Body of pancreas (tissue), 4 donors: ENCODE data around the gene LMX1A. TPM values are rescaled to one million over a fixed set of nuclear protein-coding genes. Genes with fewer than 3 reads are reported as not detected.

Experiments
- ATAC-seq: fragments of 150-250 bp; one replicate; pipeline ENCODE4 v1.9.1; 2016
- DNase-seq, 4 donors: peaks; one replicate each; pipeline ENCODE4 v3.0.0-alpha.2; 2019
- H3K27ac ChIP-seq, 4 donors: fragments of 200-600 bp; sonication (generic); 1 replicate in 3 of 4; 2 replicates in 1 of 4; pipeline versions ENCODE4 v1.5.1 to v1.6.1; 2016 to 2019; ENCODE audit warnings: mild to moderate bottlenecking in 1 of 4, mixed read lengths in 1 of 4, moderate library complexity in 1 of 4
- H3K27me3 ChIP-seq, 2 donors: fragments of 200-600 bp; sonication (generic); one replicate each; pipeline ENCODE4 v1.6.0; 2016; ENCODE audit warnings: mild to moderate bottlenecking in 1 of 2
- H3K36me3 ChIP-seq, 2 donors: fragments of 200-600 bp; sonication (generic); replicated peaks in 1 of 2; 2 replicates each; pipeline ENCODE4 v1.5.1; 2016; ENCODE audit warnings: low read depth in 2 of 2; ENCODE audit not compliant: insufficient read depth in 1 of 2
- H3K4me1 ChIP-seq: fragments of 200-600 bp; sonication (generic); one replicate; pipeline ENCODE4 v1.6.0; 2016
- H3K4me3 ChIP-seq, 2 donors: fragments of 200-600 bp; sonication (generic); 1 replicate in 1 of 2; 2 replicates in 1 of 2; pipeline ENCODE4 v1.5.1; 2016 to 2019
- H3K9me3 ChIP-seq, 3 donors: fragments of 200-600 bp; sonication (generic); 1 replicate in 2 of 3; 2 replicates in 1 of 3; pipeline ENCODE4 v1.5.1; 2016
- POLR2A ChIP-seq, 3 donors: fragments of 450-650 bp; IDR thresholded peaks; one replicate each; pipeline ENCODE4 v1.6.1; 2016; ENCODE audit warnings: antibody characterized with exemption in 3 of 3, mild to moderate bottlenecking in 2 of 3
- WGBS, 2 donors: methylation state at CpG; one replicate each; pipeline ENCODE4 v1.1.5; 2017; 5-methylcytosine and 5-hydroxymethylcytosine counted together
- intact Hi-C: fragments of 100-400 bp; cut with DNase I; formaldehyde crosslinking; loops from one replicate; pipeline ENCODE4 v1.15.1; 2023
- total RNA-seq, 2 donors: library from RNA; depleted of rRNA; stranded (reverse); fragments of >200 nt; gene quantifications; one replicate each; pipeline ENCODE4 v1.1.0, GENCODE V29; 2016
- TF ChIP-seq, protein P1 (sequence below), 7 experiments: fragments of 450-650 bp in 4 of 7; fragments of 200-600 bp in 3 of 7; sonication (generic) in 3 of 7; IDR thresholded peaks; one replicate each; pipeline ENCODE4 v1.5.1; 2016 to 2019; ENCODE audit warnings: antibody characterized with exemption in 7 of 7

The LMX1A gene
- total RNA-seq, 2 donors from 2014 or later = not detected

GRCh38 chr1:165265196-165265838, 91.2 kb downstream of the LMX1A start:
- ATAC-seq (no peak), DNase-seq (no peak)
- no peak for TF ChIP-seq POLR2A (IDR thresholded peaks at IDR 0.05)
- TF ChIP-seq, protein P1, sequence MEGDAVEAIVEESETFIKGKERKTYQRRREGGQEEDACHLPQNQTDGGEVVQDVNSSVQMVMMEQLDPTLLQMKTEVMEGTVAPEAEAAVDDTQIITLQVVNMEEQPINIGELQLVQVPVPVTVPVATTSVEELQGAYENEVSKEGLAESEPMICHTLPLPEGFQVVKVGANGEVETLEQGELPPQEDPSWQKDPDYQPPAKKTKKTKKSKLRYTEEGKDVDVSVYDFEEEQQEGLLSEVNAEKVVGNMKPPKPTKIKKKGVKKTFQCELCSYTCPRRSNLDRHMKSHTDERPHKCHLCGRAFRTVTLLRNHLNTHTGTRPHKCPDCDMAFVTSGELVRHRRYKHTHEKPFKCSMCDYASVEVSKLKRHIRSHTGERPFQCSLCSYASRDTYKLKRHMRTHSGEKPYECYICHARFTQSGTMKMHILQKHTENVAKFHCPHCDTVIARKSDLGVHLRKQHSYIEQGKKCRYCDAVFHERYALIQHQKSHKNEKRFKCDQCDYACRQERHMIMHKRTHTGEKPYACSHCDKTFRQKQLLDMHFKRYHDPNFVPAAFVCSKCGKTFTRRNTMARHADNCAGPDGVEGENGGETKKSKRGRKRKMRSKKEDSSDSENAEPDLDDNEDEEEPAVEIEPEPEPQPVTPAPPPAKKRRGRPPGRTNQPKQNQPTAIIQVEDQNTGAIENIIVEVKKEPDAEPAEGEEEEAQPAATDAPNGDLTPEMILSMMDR (IDR thresholded peaks at IDR 0.05) = no peak
- 61 to 70% methylated on average over 3 of the region's 3 CpGs for WGBS, 2 donors
- Histone ChIP-seq H3K27me3 (no peaks in the 10 kb centered on the region), H3K27ac (no peak overlapping the region), H3K9me3 (no peaks in the 10 kb centered on the region), H3K4me3 (no peak overlapping the region), H3K36me3 (no peaks in the 10 kb centered on the region), H3K4me1 (no peaks in the 10 kb centered on the region)
- intact Hi-C loops = no loop called here

GRCh38 chr1:165259706-165260428, 96.6 kb downstream of the LMX1A start:
- no peak overlapping the region for H3K27ac ChIP-seq
- peaks cover 17% of the 10 kb centered on the region for H3K4me1 ChIP-seq
- no peak for ATAC-seq
- no peak overlapping the region for H3K4me3 ChIP-seq
- H3K36me3 ChIP-seq = no peaks in the 10 kb centered on the region
- H3K27me3 ChIP-seq = no peaks in the 10 kb centered on the region
- no peak for TF ChIP-seq POLR2A (IDR thresholded peaks at IDR 0.05)
- TF ChIP-seq, protein P1 (IDR thresholded peaks at IDR 0.05) = no peak
- DNase-seq = no peak
- 53 to 70% methylated on average over 3 of the region's 3 CpGs for WGBS, 2 donors
- intact Hi-C loops = no loop called here
- H3K9me3 ChIP-seq = no peaks in the 10 kb centered on the region

GRCh38 chr1:165259236-165259635, 97.3 kb downstream of the LMX1A start:
- DNase-seq (peak in 3 of 4 donors; percentile 17 to 30 (median 19)), ATAC-seq (peak; percentile 72)
- H3K4me1 ChIP-seq = peaks cover 17% of the 10 kb centered on the region
- H3K4me3 ChIP-seq = no peak overlapping the region
- WGBS, 2 donors = 47 to 50% methylated on average over 2 of the region's 2 CpGs
- TF ChIP-seq, protein P1 (IDR thresholded peaks at IDR 0.05) = no peak
- no peak for TF ChIP-seq POLR2A (IDR thresholded peaks at IDR 0.05)
- no peaks in the 10 kb centered on the region for H3K36me3 ChIP-seq
- H3K27ac ChIP-seq = no peak overlapping the region
- intact Hi-C loops = no loop called here
- H3K27me3 ChIP-seq = no peaks in the 10 kb centered on the region
- no peaks in the 10 kb centered on the region for H3K9me3 ChIP-seq

DNA sequence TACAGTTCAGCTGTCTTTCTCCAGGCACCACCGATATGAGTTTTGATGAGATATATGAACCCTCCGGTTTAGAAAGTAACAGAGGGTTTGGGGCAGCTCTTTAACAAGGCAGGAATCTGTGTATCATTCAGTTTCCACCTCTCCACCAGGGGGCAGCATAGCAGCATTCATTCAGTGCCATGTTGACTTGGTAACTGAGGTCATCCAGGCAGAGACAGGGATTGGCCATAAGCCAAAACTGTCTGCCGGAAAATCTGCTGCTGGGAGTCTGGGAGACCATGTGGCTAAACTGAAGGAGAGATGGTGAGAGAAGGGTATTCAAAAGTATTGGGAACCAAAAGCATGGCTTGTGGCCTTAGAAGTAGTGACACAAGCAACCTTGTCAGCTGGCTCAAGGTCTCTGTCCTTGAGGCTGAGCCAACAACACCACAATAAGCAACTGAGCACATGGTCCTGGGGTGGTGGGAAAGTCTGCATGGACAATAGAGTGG, 98.5 kb downstream of the LMX1A start:
- H3K9me3 ChIP-seq = no peaks in the 10 kb centered on the region
- no peaks in the 10 kb centered on the region for H3K27me3 ChIP-seq
- DNase-seq (peak; percentile 84 to 87 (median 87)), ATAC-seq (peak; percentile 81)
- TF ChIP-seq, protein P1 (IDR thresholded peaks at IDR 0.05) = peak; percentile 55 to 86 (median 80)
- no peak for TF ChIP-seq POLR2A (IDR thresholded peaks at IDR 0.05)
- H3K4me1 ChIP-seq = peaks cover 17% of the 10 kb centered on the region
- no peak overlapping the region for H3K4me3 ChIP-seq
- H3K27ac ChIP-seq = no peak overlapping the region
- intact Hi-C loops = no loop called here
- WGBS, 2 donors = 26 to 54% methylated on average over 3 of the region's 3 CpGs
- H3K36me3 ChIP-seq = no peaks in the 10 kb centered on the region
